ENCODE measurements around the gene SLC25A45.

SLC25A45 gene

DNA sequence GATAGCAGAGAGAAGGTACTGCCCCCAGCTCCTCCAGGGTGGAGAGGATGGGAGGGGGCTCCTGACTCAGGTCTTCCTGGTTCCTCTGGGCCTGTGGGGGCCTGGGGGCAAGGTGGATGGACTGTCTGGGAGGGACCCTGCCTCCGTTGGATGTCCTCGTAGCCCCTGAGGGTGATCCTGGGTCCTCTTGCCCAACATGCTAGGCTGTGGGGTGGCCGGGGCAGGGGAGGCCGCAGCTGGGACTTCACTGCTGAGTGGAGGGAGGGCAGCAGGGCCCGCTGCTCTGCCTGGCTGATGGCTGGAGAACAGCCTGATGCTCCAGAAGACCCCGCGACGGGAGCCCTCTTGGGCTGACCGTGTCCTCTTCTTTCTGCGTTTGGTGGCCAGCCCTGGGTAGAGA is 17.4 kb upstream of the SLC25A45 start:
- no peak overlapping the region for H3K4me2 ChIP-seq
- no peaks in the 10 kb centered on the region for H3K36me3 ChIP-seq (ENCODE audit: insufficient read depth)
- no peak overlapping the region for H2AFZ ChIP-seq (ENCODE audit: low read depth)
- H3K27ac ChIP-seq, result no peak overlapping the region
- H3K27me3 ChIP-seq (ENCODE audit: insufficient read depth, low read depth), result no peaks in the 10 kb centered on the region
- TF ChIP-seq, protein P1, sequence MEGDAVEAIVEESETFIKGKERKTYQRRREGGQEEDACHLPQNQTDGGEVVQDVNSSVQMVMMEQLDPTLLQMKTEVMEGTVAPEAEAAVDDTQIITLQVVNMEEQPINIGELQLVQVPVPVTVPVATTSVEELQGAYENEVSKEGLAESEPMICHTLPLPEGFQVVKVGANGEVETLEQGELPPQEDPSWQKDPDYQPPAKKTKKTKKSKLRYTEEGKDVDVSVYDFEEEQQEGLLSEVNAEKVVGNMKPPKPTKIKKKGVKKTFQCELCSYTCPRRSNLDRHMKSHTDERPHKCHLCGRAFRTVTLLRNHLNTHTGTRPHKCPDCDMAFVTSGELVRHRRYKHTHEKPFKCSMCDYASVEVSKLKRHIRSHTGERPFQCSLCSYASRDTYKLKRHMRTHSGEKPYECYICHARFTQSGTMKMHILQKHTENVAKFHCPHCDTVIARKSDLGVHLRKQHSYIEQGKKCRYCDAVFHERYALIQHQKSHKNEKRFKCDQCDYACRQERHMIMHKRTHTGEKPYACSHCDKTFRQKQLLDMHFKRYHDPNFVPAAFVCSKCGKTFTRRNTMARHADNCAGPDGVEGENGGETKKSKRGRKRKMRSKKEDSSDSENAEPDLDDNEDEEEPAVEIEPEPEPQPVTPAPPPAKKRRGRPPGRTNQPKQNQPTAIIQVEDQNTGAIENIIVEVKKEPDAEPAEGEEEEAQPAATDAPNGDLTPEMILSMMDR (conservative IDR thresholded peaks at IDR 0.05; ENCODE audit: low read depth, low read length), result no peak
- no peaks in the 10 kb centered on the region for H3K79me2 ChIP-seq (ENCODE audit: insufficient read depth, low read depth)
- no peaks in the 10 kb centered on the region for H4K20me1 ChIP-seq (ENCODE audit: insufficient read depth)
- H3K4me3 ChIP-seq (IDR thresholded peaks at IDR 0.05; ENCODE audit: insufficient read depth, low read depth, low read length), result no peak overlapping the region
- no peak overlapping the region for H3K9ac ChIP-seq
- no peaks in the 10 kb centered on the region for H3K4me1 ChIP-seq (ENCODE audit: low read depth, poor library complexity, severe bottlenecking)

DNA sequence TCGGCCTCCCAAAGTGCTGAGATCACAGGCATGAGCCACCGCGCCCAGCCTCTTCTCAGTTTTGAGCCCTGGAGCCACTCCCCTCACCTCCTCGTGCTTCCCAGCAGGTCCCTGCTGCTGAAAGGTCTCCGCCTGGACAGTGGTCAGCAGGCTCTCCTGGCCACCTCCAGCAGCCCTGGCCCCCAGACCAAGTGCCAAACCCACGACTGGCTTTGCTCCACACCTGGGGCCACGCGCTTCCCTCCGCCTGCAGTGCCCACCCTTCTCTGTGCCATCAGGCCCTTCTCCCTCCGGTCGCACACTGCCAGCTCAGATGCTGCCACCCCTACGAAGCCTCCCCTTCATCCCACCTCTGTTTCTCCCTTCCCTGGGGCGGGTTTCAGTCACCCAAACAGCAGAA is 16.8 kb upstream of the SLC25A45 start:
- Histone ChIP-seq H2AFZ (ENCODE audit: low read depth) (no peak overlapping the region), H3K27ac (no peak overlapping the region), H4K20me1 (ENCODE audit: insufficient read depth) (no peaks in the 10 kb centered on the region), H3K4me3 (IDR thresholded peaks at IDR 0.05; ENCODE audit: insufficient read depth, low read depth, low read length) (no peak overlapping the region), H3K27me3 (ENCODE audit: insufficient read depth, low read depth) (no peaks in the 10 kb centered on the region), H3K36me3 (ENCODE audit: insufficient read depth) (no peaks in the 10 kb centered on the region), H3K4me2 (no peak overlapping the region), H3K9ac (no peak overlapping the region), H3K4me1 (ENCODE audit: low read depth, poor library complexity, severe bottlenecking) (no peaks in the 10 kb centered on the region), H3K79me2 (ENCODE audit: insufficient read depth, low read depth) (no peaks in the 10 kb centered on the region)
- TF ChIP-seq, protein P1 (conservative IDR thresholded peaks at IDR 0.05; ENCODE audit: low read depth, low read length), result no peak

DNA sequence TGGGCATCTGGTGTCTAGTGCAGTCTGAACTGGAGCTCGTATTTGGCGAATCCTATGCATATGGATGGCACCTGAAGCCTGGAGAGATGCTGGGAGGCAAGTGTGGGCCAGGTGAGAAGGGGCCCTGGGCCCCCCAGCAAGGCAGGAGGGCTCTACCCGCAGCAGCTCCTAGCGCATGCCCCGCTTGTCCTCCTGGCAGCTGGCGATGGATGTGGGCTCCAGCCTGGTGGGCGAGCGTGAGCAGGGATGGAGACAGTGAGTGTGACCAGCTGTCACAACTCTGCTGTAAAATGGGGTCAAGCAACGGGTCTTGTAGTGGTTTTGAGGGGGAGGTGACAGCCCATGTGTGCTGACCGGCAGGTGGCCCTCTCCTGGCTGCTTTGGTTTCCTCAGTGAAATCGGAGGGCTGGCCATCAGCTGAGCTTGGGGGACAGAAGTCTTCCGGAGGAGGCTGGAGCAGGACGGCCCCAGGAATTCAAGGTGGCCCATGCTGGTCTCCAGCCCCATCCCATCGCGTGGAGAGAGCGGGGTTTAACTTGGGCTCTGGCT is 16.0 kb upstream of the SLC25A45 start:
- Histone ChIP-seq H3K4me2 (no peak overlapping the region), H4K20me1 (ENCODE audit: insufficient read depth) (no peaks in the 10 kb centered on the region), H3K36me3 (ENCODE audit: insufficient read depth) (no peaks in the 10 kb centered on the region), H3K79me2 (ENCODE audit: insufficient read depth, low read depth) (no peaks in the 10 kb centered on the region), H3K4me1 (ENCODE audit: low read depth, poor library complexity, severe bottlenecking) (no peaks in the 10 kb centered on the region), H3K4me3 (IDR thresholded peaks at IDR 0.05; ENCODE audit: insufficient read depth, low read depth, low read length) (no peak overlapping the region), H3K27me3 (ENCODE audit: insufficient read depth, low read depth) (no peaks in the 10 kb centered on the region), H2AFZ (ENCODE audit: low read depth) (no peak overlapping the region), H3K27ac (no peak overlapping the region), H3K9ac (no peak overlapping the region)
- TF ChIP-seq, protein P1 (conservative IDR thresholded peaks at IDR 0.05; ENCODE audit: low read depth, low read length), result no peak

DNA sequence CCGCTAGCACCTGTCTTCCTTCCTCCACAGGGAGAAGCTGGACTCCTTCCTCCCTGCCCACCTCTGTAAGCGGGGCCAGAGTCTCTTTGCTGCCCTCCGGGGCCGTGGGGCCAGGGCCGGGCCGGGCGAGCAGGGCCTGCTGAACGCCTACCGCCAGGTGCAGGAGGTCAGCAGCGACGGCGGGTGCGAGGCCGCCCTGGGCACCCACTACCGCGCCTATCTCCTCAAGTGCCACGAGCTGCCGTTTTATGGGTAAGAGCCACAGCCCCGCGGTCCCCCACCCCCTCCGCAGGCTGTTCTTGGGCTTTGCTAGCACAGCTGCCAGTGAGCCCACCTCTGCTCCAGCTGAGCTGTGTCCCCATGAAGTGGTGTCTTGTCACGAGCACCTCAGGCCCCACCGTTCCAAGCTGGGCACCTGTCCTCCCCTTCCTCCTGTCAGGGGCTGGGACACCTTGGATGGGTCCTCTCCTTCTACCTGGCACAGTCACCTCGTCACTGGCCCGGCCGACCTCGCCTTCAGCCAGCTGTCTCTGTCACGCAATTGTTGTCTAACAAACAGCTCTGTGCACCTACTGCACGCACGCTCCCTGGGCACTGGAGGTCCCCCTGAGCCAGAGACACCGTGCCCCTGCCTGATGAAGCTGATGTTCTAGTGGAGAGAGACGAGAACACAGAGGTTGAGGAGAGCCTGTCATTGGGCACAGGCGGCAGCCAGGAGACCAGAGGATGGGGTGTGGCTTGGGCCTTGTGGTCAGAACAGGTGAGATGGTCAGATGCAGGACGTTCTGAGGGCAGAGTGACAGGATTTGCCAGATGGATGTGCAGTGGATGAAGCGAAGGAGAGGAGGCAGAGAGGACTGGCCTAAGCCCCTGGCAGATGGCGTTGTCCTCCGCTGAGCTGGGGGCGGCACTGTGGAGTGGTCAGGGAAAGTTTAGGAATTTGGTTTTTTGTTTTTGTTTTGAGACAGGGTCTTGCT is 14.6 kb upstream of the SLC25A45 start:
- H3K27me3 ChIP-seq (ENCODE audit: insufficient read depth, low read depth), result no peaks in the 10 kb centered on the region
- no peaks in the 10 kb centered on the region for H4K20me1 ChIP-seq (ENCODE audit: insufficient read depth)
- no peaks in the 10 kb centered on the region for H3K4me1 ChIP-seq (ENCODE audit: low read depth, poor library complexity, severe bottlenecking)
- no peaks in the 10 kb centered on the region for H3K36me3 ChIP-seq (ENCODE audit: insufficient read depth)
- no peak overlapping the region for H3K4me3 ChIP-seq (IDR thresholded peaks at IDR 0.05; ENCODE audit: insufficient read depth, low read depth, low read length)
- H3K27ac ChIP-seq, result no peak overlapping the region; the same call in 1 of the 2 replicates
- H2AFZ ChIP-seq (ENCODE audit: low read depth), result no peak overlapping the region
- H3K4me2 ChIP-seq, result no peak overlapping the region
- H3K79me2 ChIP-seq (ENCODE audit: insufficient read depth, low read depth), result peaks cover 4% of the 10 kb centered on the region; the same call in 1 of the 2 replicates
- no peak overlapping the region for H3K9ac ChIP-seq
- TF ChIP-seq, protein P1 (conservative IDR thresholded peaks at IDR 0.05; ENCODE audit: low read depth, low read length), result no peak
